Effector memory CD8-positive, alpha-beta T cell (primary cell): ENCODE measurements around the gene DNAJC4.

Source experiments
- ATAC-seq: fragments of 150-1000 bp; cut with Tn5 transposase; replicated peaks from 2 replicates; pipeline ENCODE4 v1.10.0; 2021; ENCODE audit warnings: mild to moderate bottlenecking, moderate library complexity
- DNase-seq, 3 experiments: peaks; one replicate each; pipeline ENCODE4 v3.0.0; 2021
- H3K27ac Mint-ChIP-seq, 2 donors: one replicate each; pipeline ENCODE4 v1.8.0; 2022; ENCODE audit warnings: mild to moderate bottlenecking in 2 of 2, mixed read lengths in 2 of 2, moderate library complexity in 2 of 2
- H3K27me3 Mint-ChIP-seq, 2 donors: one replicate each; pipeline ENCODE4 v1.8.0; 2022; ENCODE audit warnings: mixed read lengths in 2 of 2
- H3K36me3 Mint-ChIP-seq: one replicate; pipeline ENCODE4 v1.8.0; 2022; ENCODE audit warnings: mild to moderate bottlenecking, moderate library complexity, mixed read lengths; ENCODE audit not compliant: insufficient read depth
- H3K4me1 Mint-ChIP-seq, 2 donors: one replicate each; pipeline ENCODE4 v1.8.0; 2022; ENCODE audit warnings: low read depth in 2 of 2, mixed read lengths in 2 of 2
- H3K4me3 Mint-ChIP-seq, 2 donors: one replicate each; pipeline ENCODE4 v1.8.0; 2022; ENCODE audit warnings: mild to moderate bottlenecking in 2 of 2, mixed read lengths in 2 of 2, moderate library complexity in 2 of 2
- H3K9me3 Mint-ChIP-seq, 2 donors: one replicate each; pipeline ENCODE4 v1.8.0; 2022; ENCODE audit warnings: mixed read lengths in 2 of 2

Gene DNAJC4

DNA sequence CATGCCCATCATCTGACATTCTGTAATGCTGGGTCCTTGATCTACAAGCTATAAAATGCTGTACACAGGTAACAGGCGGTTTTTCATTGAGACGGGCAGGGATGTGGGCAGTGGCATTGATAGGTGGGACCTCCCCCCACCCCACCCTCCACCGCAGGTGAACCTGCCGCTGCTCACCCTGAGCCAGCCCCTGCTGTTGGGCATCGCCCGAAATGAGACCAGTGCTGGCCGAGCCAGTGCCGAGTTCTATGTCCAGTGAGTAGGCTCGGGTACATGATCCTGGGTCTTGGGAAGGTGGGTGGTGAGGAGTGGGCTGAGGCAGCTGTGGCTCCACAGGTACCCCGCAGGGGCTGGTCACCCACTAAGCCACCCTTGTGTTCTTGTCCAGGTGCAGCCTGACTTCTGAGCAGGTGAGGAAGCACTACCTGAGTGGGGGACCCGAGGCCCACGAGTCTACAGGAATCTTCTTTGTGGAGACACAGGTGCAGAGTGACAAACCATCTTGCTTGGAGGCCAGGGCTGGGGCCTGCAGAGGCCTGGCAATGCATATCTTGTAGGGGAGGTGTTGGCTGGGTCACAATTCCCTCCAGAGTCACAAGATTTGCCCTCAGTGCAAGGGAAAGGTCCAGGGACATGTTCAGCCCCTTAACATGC is 1.1 kb upstream of the DNAJC4 start:
- H3K9me3 Mint-ChIP-seq = no peaks in the 10 kb centered on the region

DNA sequence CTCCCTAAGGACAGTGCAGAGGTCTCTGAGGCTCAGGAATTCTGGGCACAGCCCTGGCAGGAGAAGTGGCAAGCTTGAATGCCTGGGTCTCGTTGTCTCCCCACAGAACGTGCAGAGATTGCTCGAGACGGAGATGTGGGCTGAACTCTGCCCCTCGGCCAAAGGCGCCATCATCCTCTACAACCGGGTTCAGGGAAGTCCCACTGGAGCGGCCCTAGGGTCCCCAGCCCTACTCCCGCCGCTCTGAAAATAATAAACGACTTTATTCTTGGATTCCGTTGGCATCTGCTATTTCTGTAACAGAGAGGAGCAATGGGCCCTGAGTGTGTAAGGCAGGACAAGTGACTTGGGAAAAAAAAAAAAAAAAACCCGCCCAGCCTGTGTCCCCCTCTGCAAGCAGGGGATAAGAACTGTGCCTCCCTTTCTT is 591 bp upstream of the DNAJC4 start:
- Mint-ChIP-seq H3K9me3 (no peaks in the 10 kb centered on the region), H3K36me3 (peaks cover 16% of the 10 kb centered on the region), H3K27ac (peak overlapping the region; percentile 97 to 98), H3K27me3 (no peaks in the 10 kb centered on the region), H3K4me3 (peak overlapping the region; percentile 91 to 93), H3K4me1 (peaks cover 37 to 39% of the 10 kb centered on the region in 2 donors)
- DNase-seq = no peak
- no peak for ATAC-seq

More for the DNA sequence above, 1.1 kb upstream of the DNAJC4 start:
- H3K4me1 Mint-ChIP-seq = peaks cover 37 to 40% of the 10 kb centered on the region in 2 donors
- DNase-seq (no peak), ATAC-seq (no peak)
- H3K4me3 Mint-ChIP-seq = peak overlapping the region; percentile 91 to 93
- no peaks in the 10 kb centered on the region for H3K27me3 Mint-ChIP-seq
- H3K36me3 Mint-ChIP-seq = peaks cover 19% of the 10 kb centered on the region
- peak overlapping the region; percentile 97 to 98 for H3K27ac Mint-ChIP-seq

DNA sequence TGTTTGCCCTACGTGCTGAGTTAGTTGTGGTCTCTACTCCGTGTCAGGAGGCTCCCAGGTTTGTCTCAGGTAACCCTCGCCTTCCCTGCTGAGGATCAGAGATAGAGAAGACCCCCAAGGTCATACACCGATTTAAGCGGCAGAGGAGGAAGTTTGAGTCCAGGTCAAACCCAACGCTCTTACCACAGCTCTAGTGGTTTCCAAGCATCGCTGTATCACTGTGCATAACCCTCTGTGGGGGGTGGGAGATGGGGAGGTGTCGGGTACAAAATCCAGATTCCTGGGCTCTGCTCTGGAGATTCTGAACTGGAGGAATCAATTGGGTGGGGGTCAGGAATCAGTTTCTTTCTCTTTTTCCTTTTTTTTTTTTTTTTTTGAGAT is 627 bp downstream of the DNAJC4 start:
- ATAC-seq (no peak), DNase-seq (no peak)

DNA sequence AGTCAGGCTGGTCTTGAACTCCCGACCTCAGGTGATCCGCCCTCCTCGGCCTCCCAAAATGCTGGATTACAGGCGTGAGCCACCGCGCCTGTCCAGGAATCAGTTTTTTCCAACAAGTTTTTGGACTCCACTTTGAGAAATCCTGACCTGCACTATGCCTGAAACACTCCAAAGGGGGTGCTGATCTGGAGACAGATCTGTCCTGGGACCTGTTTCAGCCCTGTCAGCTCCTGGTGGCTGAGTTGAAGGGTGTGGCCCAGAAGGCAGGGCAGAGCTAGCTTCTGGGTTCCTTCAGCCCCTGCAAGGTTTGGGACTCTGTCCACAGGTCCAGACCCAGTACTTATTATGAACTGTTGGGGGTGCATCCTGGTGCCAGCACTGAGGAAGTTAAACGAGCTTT is 1.2 kb downstream of the DNAJC4 start:
- no peaks in the 10 kb centered on the region for H3K27me3 Mint-ChIP-seq
- H3K9me3 Mint-ChIP-seq = no peaks in the 10 kb centered on the region
- H3K36me3 Mint-ChIP-seq = peaks cover 16% of the 10 kb centered on the region
- peaks cover 39 to 41% of the 10 kb centered on the region in 2 donors for H3K4me1 Mint-ChIP-seq
- no peak for DNase-seq
- ATAC-seq = no peak
- peak overlapping the region; percentile 91 to 93 for H3K4me3 Mint-ChIP-seq
- H3K27ac Mint-ChIP-seq = peak overlapping the region in 1 of 2 donors; percentile 38

More for the DNA sequence above, 627 bp downstream of the DNAJC4 start:
- Mint-ChIP-seq H3K4me1 (peaks cover 39 to 41% of the 10 kb centered on the region in 2 donors), H3K4me3 (peak overlapping the region; percentile 91 to 93), H3K36me3 (peaks cover 16% of the 10 kb centered on the region), H3K27ac (peak overlapping the region; percentile 97 to 98), H3K27me3 (no peaks in the 10 kb centered on the region), H3K9me3 (no peaks in the 10 kb centered on the region)

GRCh38 chr11:64232182-64232966 is 2.0 kb downstream of the DNAJC4 start:
- H3K9me3 Mint-ChIP-seq = no peaks in the 10 kb centered on the region
- peak overlapping the region in 1 of 2 donors; percentile 49 for H3K27ac Mint-ChIP-seq
- peaks cover 31 to 33% of the 10 kb centered on the region in 2 donors for H3K4me1 Mint-ChIP-seq
- DNase-seq (no peak), ATAC-seq (no peak)
- peak overlapping the region; percentile 61 to 91 for H3K4me3 Mint-ChIP-seq
- peaks cover 13% of the 10 kb centered on the region for H3K36me3 Mint-ChIP-seq
- H3K27me3 Mint-ChIP-seq = no peaks in the 10 kb centered on the region

GRCh38 chr11:64232967-64233315 is 2.6 kb downstream of the DNAJC4 start:
- DNase-seq (no peak), ATAC-seq (no peak)
- Mint-ChIP-seq H3K9me3 (no peaks in the 10 kb centered on the region), H3K27me3 (no peaks in the 10 kb centered on the region), H3K27ac (peak overlapping the region in 1 of 2 donors; percentile 49), H3K36me3 (peaks cover 13% of the 10 kb centered on the region), H3K4me1 (peaks cover 30 to 31% of the 10 kb centered on the region in 2 donors), H3K4me3 (peak overlapping the region; percentile 61 to 91)

DNA sequence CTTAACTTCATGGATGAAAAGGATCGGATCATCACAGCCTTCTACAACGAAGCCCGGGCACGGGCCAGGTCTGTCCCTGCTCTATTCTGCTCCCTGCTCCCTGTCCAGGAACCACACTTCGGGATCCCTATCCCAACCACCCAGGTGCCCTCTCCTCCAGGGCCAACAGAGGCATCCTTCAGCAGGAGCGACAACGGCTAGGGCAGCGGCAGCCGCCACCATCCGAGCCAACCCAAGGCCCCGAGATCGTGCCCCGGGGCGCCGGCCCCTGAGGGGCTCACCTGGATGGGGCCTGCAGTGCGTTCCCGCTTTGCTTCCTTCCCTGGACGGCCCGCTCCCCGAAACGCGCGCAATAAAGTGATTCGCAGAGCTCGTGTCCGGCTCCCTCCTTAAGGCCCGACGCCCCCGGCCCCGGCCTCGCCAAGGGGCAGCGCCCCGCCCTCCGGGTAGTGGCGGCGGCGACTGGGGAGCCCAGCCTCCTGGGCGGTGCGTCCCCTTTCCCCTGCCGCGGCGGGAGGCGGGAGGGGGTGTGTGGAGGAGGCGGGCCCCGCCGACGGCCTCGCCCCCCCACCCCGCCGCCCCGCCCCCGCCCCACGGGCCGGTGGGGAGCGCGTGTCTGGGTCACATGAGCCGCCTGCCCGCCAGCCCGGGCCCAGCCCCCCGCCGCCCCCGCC is 3.7 kb downstream of the DNAJC4 start, which contains the start of gene VEGFB:
VEGFB (plus strand) TSS at position 672 of the 674 bp plus-strand sequence. CDS start 250 bp downstream, outside the sequence.
- ATAC-seq = peak; percentile 60
- Mint-ChIP-seq H3K36me3 (peaks cover 13% of the 10 kb centered on the region), H3K4me1 (peaks cover 29 to 30% of the 10 kb centered on the region in 2 donors), H3K9me3 (no peaks in the 10 kb centered on the region), H3K4me3 (peak within 1 kb of the TSS; percentile 80 to 86), H3K27ac (peak within 1 kb of the TSS; percentile 46 to 81), H3K27me3 (no peaks in the 10 kb centered on the region)
- DNase-seq = peak; percentile 48 to 62 (median 56)

DNA sequence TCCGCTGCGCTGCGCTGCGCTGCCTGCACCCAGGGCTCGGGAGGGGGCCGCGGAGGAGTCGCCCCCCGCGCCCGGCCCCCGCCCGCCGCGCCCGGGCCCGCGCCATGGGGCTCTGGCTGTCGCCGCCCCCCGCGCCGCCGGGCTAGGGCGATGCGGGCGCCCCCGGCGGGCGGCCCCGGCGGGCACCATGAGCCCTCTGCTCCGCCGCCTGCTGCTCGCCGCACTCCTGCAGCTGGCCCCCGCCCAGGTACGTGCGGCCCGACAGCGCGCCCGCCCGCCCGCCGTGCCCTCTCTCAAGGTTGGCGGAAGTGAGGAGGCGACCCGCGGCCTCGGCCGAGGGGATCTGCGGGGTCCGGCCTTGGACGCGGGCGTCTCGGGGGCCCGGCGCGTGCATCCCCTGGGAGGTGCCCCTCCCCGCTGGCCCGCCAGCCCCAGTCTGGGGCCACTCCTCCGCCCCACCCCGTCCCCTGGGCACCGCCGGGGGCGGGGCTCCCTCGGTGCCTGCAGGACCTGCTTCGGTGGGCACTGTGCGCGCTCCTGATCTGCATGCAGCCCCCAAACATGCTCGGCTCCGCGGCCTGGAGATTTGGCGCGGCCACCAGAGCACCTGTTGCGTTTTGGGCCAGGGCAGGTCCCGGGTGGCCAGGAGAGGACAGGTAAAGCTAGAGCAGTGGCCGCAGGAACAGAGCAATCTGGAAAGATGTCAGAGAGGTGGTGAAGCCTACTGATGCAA is 4.5 kb downstream of the DNAJC4 start:
- no peaks in the 10 kb centered on the region for H3K27me3 Mint-ChIP-seq
- peak; percentile 68 for ATAC-seq
- peak overlapping the region; percentile 80 to 86 for H3K4me3 Mint-ChIP-seq
- H3K4me1 Mint-ChIP-seq = peaks cover 24 to 26% of the 10 kb centered on the region in 2 donors
- H3K9me3 Mint-ChIP-seq = no peaks in the 10 kb centered on the region
- peak in 2 of 3 experiments; percentile 52 to 53 for DNase-seq
- peak overlapping the region; percentile 46 to 81 for H3K27ac Mint-ChIP-seq
- peaks cover 12% of the 10 kb centered on the region for H3K36me3 Mint-ChIP-seq

- Mint-ChIP-seq H3K4me1 (peaks cover 28 to 29% of the 10 kb centered on the region in 2 donors), H3K36me3 (peaks cover 11% of the 10 kb centered on the region), H3K27ac (peak overlapping the region; percentile 46 to 81), H3K9me3 (no peaks in the 10 kb centered on the region), H3K4me3 (peak overlapping the region; percentile 80 to 86), H3K27me3 (no peaks in the 10 kb centered on the region)
- no peak for DNase-seq
- ATAC-seq = no peak
These were observed 5.3 kb downstream of the DNAJC4 start for GRCh38 chr11:64235437-64236161.

DNA sequence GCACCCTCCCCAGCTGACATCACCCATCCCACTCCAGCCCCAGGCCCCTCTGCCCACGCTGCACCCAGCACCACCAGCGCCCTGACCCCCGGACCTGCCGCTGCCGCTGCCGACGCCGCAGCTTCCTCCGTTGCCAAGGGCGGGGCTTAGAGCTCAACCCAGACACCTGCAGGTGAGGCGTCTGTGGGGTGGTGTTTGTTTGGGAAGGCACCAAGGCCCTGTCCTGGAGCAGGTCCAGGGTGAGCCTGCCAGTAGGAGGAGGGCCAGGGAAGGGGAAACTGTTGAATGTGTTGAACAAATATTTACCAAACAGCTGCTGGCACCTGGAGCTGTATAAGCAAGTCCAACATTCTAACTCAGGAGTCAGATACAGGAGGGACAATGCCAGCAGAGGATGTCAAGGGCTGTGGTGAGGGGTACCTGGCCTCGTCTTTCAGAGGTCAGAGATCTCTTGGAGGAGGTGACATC is 7.2 kb downstream of the DNAJC4 start:
- peaks cover 30 to 31% of the 10 kb centered on the region in 2 donors for H3K4me1 Mint-ChIP-seq
- H3K27ac Mint-ChIP-seq = peak overlapping the region in 1 of 2 donors; percentile 100
- ATAC-seq = no peak
- no peaks in the 10 kb centered on the region for H3K9me3 Mint-ChIP-seq
- DNase-seq = no peak
- no peak overlapping the region for H3K4me3 Mint-ChIP-seq
- peaks cover 20% of the 10 kb centered on the region for H3K36me3 Mint-ChIP-seq
- no peaks in the 10 kb centered on the region for H3K27me3 Mint-ChIP-seq

DNA sequence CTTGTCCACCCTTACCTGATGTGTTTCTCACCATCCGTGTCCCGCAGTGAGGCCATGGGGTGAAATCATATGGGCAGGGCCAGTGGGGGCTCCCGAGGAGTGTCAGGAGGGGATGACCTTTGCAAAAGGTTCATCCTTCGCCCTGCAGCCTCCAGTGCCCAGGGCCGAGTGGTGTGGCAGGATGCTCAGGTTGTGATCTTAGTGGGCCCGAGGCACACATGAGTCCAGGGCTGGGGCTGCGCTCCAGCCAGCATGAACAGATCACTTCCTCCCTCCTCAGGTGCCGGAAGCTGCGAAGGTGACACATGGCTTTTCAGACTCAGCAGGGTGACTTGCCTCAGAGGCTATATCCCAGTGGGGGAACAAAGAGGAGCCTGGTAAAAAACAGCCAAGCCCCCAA is 7.7 kb downstream of the DNAJC4 start:
- Mint-ChIP-seq H3K36me3 (peaks cover 20% of the 10 kb centered on the region), H3K27ac (peak overlapping the region in 1 of 2 donors; percentile 100), H3K4me3 (no peak overlapping the region), H3K27me3 (no peaks in the 10 kb centered on the region), H3K4me1 (peaks cover 25 to 33% of the 10 kb centered on the region in 2 donors), H3K9me3 (no peaks in the 10 kb centered on the region)
- DNase-seq (no peak), ATAC-seq (no peak)

DNA sequence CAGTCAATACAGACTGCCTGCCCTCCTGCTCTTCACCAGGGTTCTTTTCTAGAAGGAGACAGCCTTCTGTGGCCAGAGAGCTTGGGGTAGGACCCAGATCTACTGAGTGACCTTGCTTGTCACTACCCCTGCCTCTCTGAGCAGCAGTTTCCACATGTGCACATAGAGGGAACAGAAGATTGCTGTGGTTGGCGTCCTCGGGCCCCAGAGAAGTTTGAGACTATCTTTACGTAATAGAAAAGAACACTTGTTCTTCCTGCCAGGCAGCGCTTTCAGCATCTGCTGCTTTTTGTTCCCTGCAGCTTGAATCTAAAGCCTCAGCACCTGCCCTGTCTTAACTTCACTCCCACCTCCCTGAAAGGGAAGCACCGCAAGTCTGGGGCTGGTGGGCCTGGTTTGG is 8.7 kb downstream of the DNAJC4 start:
- peak overlapping the region; percentile 100 for H3K27ac Mint-ChIP-seq
- H3K4me1 Mint-ChIP-seq = peaks cover 31 to 32% of the 10 kb centered on the region in 2 donors
- no peak for ATAC-seq
- no peaks in the 10 kb centered on the region for H3K9me3 Mint-ChIP-seq
- H3K4me3 Mint-ChIP-seq = no peak overlapping the region
- H3K36me3 Mint-ChIP-seq = peaks cover 20% of the 10 kb centered on the region
- H3K27me3 Mint-ChIP-seq = no peaks in the 10 kb centered on the region
- no peak for DNase-seq
